RWPE2 (cell line): ENCODE data around the gene CLDN22.

Experiments used
- ATAC-seq: fragments of 200-7000 bp; cut with Tn5 transposase; 3 replicates; pipeline ENCODE4 v1.9.1; 2021; ENCODE audit warnings: low read depth
- DNase-seq: peaks from one replicate; pipeline ENCODE4 v3.0.0-alpha.2; 2020; ENCODE audit warnings: low spot score
- H3K27ac ChIP-seq: fragments of 450-650 bp; 2 replicates; pipeline ENCODE4 v1.5.1; 2017; ENCODE audit warnings: mild to moderate bottlenecking; ENCODE audit not compliant: poor library complexity, severe bottlenecking
- H3K27me3 ChIP-seq: fragments of 250-450 bp; sonication (Bioruptor Pico); 2 replicates; pipeline ENCODE4 v1.5.1; 2021; ENCODE audit warnings: mild to moderate bottlenecking, moderate library complexity; ENCODE audit not compliant: insufficient read depth, poor library complexity, severe bottlenecking
- H3K36me3 ChIP-seq: fragments of 250-450 bp; sonication (Bioruptor Pico); 2 replicates; pipeline ENCODE4 v1.5.1; 2020; ENCODE audit warnings: low read depth, mild to moderate bottlenecking, moderate library complexity
- H3K4me1 ChIP-seq: fragments of 250-450 bp; sonication (Bioruptor Pico); 2 replicates; pipeline ENCODE4 v1.5.1; 2021; ENCODE audit warnings: mild to moderate bottlenecking, moderate library complexity; ENCODE audit not compliant: insufficient read depth, poor library complexity, severe bottlenecking
- H3K4me3 ChIP-seq: fragments of 250-450 bp; sonication (Bioruptor Pico); 2 replicates; pipeline ENCODE4 v1.5.1; 2021; ENCODE audit warnings: mild to moderate bottlenecking, moderate library complexity; ENCODE audit not compliant: severe bottlenecking
- H3K9me3 ChIP-seq: fragments of 250-450 bp; sonication (Bioruptor Pico); 2 replicates; pipeline ENCODE4 v1.5.1; 2021; ENCODE audit warnings: mild to moderate bottlenecking, moderate library complexity; ENCODE audit not compliant: severe bottlenecking
- CTCF ChIP-seq: fragments of 450-650 bp; IDR thresholded peaks from one replicate; pipeline ENCODE4 v1.5.1; 2017; ENCODE audit warnings: mild to moderate bottlenecking, moderate library complexity; ENCODE audit not compliant: poor library complexity, severe bottlenecking

Gene CLDN22

GRCh38 chr4:183362916-183363542 is 43.0 kb upstream of the CLDN22 start:
- H3K9me3 ChIP-seq: no peaks in the 10 kb centered on the region
- peak; percentile 24 for TF ChIP-seq CTCF
- ATAC-seq (no peak), DNase-seq (no peak)
- H3K36me3 ChIP-seq: no peaks in the 10 kb centered on the region
- H3K27ac ChIP-seq: no peak overlapping the region
- H3K4me1 ChIP-seq: no peaks in the 10 kb centered on the region
- no peaks in the 10 kb centered on the region for H3K27me3 ChIP-seq
- no peak overlapping the region for H3K4me3 ChIP-seq

GRCh38 chr4:183362036-183362435 is 42.0 kb upstream of the CLDN22 start:
- ATAC-seq: no peak
- Histone ChIP-seq H3K36me3 (no peaks in the 10 kb centered on the region), H3K27me3 (no peaks in the 10 kb centered on the region), H3K4me3 (no peak overlapping the region), H3K9me3 (no peaks in the 10 kb centered on the region), H3K4me1 (peaks cover 5% of the 10 kb centered on the region), H3K27ac (no peak overlapping the region)
- no peak for DNase-seq
- no peak for TF ChIP-seq CTCF

- H3K9me3 ChIP-seq: no peaks in the 10 kb centered on the region
- DNase-seq (no peak), ATAC-seq (no peak)
- no peaks in the 10 kb centered on the region for H3K27me3 ChIP-seq
- H3K4me1 ChIP-seq: peaks cover 20% of the 10 kb centered on the region
- TF ChIP-seq CTCF: no peak
- no peaks in the 10 kb centered on the region for H3K36me3 ChIP-seq
- H3K4me3 ChIP-seq: no peak overlapping the region
- no peak overlapping the region for H3K27ac ChIP-seq
Measured at GRCh38 chr4:183360161-183360919, 40.3 kb upstream of the CLDN22 start.

DNA sequence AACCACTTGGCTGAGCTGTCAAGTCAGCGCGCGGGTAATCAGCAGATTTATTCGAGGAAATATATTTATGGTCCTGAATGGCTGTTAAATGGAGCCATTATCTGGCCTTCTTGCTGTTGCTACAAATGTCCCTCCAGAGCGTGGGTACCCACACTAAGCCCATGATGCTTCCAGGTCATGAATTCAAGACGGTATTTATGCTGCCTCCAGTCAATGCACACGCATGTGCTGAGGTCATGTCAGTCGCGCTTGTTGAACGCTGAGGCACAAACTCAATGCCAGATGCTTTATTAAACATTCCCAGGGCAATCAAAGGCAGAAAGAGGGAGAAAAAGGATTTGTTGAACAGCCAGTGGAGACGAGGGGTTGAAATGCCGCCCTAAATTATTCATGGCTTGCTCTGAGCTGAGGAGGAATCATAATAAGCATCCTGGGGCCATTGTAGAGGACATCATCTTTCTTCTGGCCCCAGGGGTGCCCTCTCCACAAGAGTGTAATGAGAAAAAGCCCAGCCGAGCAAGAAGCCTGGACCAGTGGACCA is 38.2 kb upstream of the CLDN22 start:
- no peak overlapping the region for H3K4me3 ChIP-seq
- no peaks in the 10 kb centered on the region for H3K9me3 ChIP-seq
- no peak for TF ChIP-seq CTCF
- H3K27me3 ChIP-seq: no peaks in the 10 kb centered on the region
- DNase-seq (no peak), ATAC-seq (no peak)
- no peaks in the 10 kb centered on the region for H3K36me3 ChIP-seq
- H3K4me1 ChIP-seq: peaks cover 36% of the 10 kb centered on the region
- H3K27ac ChIP-seq: no peak overlapping the region
